DOHH2 (cell line): ENCODE data around the gene CHPF2.

Source experiments
- EZH2phosphoT487 ChIP-seq: fragments of 200-600 bp; sonication (generic); IDR thresholded peaks from 2 replicates; pipeline ENCODE4 v1.6.1; 2017; ENCODE audit warnings: borderline replicate concordance, mild to moderate bottlenecking, antibody characterized with exemption, low read length, moderate library complexity, mixed read lengths
- TF ChIP-seq, protein P1 (sequence below): fragments of 200-600 bp; sonication (generic); IDR thresholded peaks from one replicate; pipeline ENCODE4 v1.5.1; 2014; ENCODE audit warnings: antibody characterized with exemption, mild to moderate bottlenecking, low read depth, low read length; ENCODE audit not compliant: poor library complexity, severe bottlenecking

GRCh38 chr7:151246102-151246850 is 14.0 kb downstream of the CHPF2 start:
- TF ChIP-seq, protein P1, sequence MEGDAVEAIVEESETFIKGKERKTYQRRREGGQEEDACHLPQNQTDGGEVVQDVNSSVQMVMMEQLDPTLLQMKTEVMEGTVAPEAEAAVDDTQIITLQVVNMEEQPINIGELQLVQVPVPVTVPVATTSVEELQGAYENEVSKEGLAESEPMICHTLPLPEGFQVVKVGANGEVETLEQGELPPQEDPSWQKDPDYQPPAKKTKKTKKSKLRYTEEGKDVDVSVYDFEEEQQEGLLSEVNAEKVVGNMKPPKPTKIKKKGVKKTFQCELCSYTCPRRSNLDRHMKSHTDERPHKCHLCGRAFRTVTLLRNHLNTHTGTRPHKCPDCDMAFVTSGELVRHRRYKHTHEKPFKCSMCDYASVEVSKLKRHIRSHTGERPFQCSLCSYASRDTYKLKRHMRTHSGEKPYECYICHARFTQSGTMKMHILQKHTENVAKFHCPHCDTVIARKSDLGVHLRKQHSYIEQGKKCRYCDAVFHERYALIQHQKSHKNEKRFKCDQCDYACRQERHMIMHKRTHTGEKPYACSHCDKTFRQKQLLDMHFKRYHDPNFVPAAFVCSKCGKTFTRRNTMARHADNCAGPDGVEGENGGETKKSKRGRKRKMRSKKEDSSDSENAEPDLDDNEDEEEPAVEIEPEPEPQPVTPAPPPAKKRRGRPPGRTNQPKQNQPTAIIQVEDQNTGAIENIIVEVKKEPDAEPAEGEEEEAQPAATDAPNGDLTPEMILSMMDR, result no peak
- TF ChIP-seq EZH2phosphoT487, result no peak
